ENCODE data around the gene AHNAK2.

The AHNAK2 gene

DNA sequence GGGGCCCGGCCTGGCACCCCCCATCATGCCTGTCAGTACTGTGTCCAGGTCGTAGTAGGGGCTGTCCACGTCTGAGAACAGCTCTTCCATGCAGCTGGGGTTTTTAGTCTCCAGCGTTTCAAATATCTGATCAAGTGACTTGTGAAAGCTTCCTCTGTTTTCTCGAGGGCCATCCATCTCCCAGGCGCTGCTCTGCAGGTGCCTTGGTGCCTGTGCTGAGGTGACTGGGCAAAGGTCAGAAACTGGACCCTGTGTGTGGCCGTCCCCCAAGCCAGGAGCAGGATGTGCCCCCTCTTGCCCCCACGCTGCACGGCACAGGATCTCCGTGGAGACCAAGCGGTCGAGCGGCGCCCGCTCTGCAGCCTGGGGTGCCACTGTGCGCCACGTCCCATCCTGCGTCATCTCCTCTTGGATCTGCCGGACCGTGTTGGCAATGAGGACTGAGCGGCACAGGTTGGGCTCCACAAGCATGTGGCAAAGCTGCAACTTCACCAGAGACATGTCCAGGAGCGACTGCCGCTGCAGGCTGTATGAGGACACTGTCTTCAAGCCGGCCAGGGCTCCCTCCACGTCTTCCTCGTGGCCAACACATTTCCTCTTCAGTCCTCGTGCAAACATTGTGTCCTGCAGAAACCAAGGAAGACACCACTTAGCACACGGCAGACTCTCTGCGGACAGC lies 33.3 kb upstream of the AHNAK2 start:
- DNase-seq: no peak

DNA sequence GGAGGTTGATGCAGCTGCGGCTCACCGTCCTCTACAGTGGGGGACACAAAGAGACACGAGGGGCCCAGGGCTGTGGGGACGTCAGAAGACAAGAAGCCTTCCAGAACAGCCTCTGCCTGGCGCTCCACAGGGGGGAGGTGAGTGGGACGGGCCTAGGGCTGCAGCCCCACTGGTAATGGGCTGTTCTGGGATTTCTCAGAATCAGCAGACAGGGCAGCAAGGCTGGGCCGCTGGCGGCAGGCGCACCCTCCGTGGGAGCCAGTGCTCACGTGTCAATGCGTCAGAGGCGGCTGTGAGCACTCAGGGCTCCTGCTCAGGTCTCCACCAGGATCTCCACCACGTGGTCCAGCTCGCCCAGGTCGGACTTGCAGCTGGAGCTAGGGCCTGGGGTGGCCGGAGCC lies 32.7 kb upstream of the AHNAK2 start:
- no peak for DNase-seq

DNA sequence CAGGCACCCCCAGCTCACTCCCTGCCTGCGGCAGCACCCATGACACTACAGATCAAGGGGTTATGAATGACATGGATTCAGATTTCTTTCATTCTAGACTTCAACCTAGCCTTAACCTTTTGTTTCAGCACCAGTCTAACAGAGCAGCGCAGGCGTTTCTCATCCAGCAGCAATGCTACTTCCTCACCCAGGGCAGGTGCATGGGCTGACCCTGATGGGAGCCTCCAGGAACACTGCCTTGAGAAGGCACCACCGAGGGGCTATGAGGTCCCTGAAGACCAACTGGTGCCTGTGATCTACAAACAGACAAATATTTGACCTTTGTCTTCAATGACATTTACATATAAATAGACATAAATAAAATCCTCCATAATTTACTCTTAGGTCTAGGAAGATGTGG lies 31.9 kb upstream of the AHNAK2 start:
- no peak for DNase-seq

DNA sequence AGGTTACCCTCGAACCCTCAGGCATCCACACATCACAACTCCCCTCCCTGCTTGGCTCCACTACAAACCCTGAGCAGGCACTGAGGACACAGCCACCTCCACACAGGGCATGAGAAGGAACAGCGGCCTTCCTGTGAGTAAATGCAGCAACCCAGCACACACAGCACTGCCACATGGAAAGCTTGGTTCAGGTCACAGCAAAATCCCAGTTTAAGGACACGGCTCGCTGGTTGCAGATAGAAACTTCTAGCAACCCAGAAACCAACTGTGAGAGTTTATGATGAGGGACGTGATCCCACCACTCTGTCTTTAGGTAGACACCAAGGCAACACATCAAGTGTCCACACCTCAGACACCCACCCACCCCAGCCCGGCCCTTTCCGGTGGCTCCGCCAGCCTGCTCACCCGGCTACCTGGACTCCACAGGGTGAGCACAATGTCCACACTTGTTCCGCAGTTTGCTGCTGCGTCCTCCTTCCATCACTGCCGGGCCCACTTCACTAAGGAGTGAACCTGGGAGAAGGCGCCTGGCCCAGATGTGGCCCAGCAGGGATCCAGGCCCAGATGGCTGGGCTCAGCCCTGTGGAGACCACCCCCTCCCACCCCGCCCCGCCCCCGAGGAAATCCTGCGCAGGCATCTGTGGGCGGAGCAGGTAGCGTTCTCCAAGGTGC lies 29.6 kb upstream of the AHNAK2 start:
- no peak for DNase-seq

DNA sequence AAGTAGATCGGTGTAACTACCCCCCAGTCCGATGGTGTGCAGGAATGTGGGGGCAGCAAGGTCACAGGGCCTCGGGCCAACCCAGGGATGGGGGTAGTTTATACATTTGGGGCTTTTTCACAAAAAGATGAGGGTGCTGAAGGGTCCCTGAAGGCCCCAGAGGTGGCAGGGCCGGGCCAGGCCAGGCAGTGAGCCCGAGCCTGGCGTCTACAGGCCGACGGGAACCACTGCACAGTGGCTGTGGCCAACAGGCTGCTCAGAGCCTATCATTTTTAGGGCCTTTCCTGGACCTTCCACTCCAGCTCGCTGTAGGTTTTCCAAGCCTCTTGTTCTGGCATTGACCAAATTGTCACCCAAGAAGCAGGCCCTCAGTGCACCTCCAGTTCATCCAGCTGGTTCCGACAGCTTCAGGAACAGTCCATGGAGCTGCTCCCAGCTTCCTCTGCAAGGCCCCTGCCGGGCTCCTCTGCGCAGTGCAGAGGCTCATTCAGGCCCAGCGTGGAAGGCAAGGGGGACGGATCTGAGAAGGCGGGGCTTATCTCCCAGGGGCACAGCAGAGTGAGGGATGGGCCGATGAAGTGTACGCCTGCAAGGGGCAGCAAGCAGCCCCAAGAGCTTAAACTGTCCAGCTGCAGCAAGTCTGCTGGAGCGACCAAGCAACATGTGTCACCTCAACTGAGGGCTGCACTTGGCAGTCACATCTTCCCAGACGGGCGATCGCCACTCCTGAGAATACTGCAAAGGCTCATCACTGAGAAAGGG lies 28.8 kb upstream of the AHNAK2 start:
- DNase-seq: no peak

DNA sequence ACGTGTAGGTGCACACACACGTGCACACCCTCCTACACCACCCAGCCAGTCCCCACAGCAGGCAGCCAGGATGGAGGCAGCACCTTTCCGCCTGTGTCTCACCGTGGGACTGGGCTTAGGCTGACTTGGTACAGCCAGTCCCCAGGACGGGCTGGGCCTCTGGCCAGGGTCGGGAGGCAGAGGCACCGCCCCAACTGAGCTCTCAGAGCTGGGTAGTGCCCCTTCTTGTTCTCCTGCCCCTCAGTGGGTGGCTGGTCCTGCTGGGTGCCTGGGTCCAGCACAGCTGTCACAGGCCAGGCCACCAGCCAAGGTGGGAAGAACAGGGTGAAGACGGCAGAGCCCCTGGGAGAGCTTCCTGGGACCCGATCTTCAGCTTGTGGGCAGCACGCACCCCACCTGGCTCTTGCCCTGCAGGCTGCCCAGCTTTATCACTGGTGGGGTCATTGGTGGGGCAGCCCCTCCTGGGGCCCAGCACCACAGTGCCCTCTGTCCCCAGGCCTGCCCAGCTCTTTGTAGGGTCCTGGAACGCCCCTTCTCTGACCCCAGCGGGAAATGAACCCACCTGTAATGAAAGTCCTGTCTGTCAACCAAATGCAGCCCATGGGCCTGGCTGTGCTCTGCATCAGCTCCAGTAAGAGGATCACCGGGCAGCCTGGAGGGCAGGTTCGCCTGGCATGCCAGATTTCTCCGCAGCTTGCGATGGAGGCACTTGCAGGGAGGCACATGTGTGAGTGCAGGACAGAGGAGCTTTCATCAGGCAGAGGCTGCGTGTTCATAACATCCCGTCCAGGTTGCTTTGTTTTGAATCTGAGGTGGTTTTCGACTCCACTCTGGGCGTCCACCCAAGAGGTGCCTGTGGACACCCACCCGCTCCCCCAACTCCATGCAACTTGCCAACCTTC lies 28.0 kb upstream of the AHNAK2 start:
- DNase-seq: no peak

DNA sequence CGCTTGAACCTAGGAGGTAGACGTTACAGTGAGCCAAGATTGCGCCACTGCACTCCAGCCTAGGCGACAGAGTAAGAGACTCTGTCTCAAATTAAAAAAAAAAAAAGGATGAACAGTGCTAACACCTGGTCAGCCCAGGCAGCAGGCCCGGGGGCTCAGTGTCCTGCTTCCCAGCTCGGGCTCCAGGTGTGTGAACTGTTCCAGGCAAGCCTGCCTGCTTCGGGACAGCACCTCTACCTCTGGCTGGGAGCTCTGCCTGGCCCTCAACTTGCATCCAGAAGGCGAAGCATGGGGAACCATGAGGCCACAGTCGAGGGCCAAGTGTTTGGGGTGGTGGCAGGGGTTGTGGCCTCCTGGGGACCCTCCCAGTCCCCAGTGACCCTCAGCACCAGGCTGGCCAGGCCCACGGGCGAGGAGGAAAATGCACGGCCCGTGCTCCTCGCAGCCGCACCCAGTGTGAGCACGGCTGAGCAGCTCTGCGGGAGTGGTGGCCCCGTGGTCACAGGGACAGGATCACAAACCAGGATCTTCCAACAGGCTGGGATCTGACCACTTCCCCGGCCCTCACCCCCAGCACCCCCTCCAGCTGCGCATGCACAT lies 27.3 kb upstream of the AHNAK2 start:
- no peak for DNase-seq

DNA sequence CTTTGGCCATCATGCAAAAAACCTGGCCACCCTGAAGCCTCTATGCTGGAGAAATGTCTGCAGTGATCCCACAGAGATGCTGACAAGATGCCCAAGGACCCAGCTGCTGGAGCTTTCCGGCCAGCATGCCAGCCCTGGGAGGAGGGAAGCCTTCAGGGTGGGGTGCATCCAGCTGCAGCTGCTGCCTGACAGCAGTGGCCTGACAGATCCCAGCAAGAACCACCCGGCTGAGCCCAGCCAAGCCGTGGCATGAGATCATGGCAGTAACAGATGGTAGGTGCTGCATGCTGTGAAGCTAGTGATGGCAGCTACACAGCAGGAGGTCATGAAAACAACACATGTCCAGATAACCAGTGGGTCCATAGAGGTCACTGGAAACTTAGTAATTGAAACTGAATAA lies 21.2 kb upstream of the AHNAK2 start:
- no peak for DNase-seq

DNA sequence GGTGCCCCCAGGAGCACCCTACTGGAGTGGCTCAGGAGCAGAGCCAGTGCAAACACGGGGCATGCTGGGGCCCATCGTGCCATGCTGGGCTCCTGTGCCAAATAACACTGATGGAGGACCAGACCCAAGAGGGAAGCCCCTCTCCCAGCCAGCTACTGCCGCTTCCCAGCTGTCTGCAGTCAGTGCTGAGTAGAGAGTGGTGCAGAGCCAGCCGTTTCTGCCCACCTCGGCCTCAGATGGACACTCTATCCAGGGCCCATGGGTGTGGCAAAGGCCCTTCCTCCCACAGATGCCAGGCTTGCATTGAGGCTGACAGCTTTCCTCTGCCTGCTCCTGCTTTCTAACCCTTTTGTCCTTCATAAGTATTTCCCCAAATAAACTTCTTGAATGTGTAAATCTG lies 20.6 kb upstream of the AHNAK2 start:
- DNase-seq: no peak

DNA sequence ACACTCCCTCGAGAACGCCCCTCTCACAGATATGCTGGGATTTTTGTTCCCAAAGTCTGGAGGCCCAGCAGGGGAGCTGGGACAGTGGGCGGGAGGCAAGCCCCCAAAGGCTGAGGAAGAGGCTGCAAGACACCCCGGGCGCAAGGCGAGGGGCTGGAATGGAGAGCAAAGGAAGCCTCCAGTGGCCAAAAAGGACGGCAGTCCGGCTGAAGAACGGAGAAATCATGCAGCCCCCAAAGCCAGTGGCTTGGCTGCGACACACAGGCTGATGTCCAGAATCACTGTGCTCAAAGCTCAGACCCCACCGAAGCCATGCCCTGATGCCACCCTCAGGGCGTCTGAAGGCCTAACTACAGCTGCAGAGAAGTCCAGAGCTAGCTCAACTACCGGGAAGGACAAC lies 18.3 kb upstream of the AHNAK2 start:
- DNase-seq: no peak

DNA sequence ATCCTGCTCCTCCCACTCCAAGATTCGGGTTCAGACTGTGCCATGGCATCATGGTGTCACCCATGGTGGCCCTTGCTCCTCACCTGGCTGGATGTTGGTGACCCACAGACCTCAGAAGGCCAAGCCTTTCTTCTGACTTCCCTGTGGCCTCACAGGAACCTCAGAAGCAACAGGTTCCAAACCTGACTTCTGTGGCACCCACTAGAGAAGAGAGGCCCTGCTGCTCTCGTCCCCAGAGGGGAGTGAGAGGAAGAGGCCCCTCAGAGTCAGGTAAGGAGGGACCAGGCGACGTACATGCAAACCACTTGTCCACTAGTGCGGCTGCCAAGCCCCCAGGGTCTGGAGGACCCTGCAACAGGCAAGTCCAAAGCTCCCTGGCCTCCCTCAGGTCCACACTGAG lies 17.9 kb upstream of the AHNAK2 start:
- DNase-seq: no peak

DNA sequence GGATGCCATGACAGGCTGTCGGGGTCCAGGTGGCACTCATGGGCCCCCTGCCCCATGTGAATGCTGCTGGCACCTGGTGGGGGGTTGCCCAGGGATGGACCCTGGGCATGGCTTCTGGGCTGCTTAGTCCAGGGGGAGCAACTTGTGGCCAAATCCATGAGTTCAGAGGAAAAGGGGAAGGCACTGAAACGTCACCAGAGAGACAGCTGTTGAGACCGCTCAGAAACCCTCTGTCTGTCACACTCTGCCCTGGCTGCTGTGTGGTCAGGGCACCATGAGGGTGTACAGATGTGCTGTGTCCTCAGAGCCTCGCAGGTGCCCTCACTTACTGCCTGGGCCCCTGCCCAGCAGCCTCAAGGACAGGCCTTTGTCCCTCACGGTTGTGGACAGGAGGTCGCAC lies 16.8 kb upstream of the AHNAK2 start:
- DNase-seq: no peak

DNA sequence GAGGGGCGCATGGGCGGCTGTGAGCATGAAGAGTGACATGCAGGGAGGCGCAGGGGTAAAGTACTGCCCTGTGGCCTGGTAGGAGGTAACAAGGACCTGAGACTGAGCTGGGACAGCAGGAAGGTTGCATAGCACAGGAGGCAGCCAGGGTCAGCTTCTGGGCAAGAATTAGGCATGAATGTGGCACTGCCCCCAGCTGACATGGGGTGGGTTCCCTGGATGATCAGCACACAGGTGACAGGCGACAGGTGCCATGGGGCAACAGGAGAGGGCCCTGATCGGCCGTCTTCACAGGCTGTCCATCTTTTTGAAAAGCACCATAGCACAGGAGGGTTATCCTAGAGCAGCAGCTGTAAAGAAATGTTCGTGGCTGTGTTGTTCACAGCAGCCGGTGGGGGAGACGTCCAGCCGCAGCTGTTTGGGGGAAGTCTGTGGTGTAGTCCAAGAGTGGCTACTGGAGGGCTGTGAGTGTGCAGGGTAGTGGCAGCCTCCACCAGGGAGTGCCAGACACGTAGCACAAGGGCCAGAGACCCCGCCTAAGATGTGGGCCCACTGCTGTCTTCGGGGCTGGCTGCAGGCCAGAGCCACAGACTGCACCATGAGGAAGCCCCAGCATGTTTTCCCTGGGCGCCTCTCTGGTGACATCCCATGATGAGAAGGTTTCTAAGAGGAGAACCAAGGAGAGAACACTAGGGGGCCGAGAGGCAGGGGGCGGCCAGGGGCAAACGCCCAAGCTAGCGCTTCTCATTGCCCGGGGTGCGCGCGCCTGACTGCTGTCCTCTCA lies 15.8 kb upstream of the AHNAK2 start:
- no peak for DNase-seq

DNA sequence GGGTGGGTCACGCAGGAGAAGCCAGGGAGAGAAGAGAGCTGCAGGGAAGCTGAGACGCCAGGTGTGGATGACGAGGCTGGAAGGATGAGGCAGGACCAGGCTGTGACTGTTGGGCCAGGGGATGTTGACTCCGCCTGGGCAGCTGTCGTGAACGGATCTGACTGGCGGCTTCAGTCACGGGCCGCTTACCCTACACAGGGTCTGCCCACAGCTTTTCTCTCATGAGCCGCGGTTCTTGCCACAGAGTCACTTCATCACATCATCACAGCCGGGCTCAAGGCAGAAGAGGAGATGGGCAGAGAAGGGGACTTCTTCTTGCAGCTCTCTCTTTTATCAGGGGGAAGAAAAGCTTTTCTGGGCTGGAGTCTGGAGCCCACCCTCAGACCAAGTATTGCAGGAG lies 15.1 kb upstream of the AHNAK2 start:
- DNase-seq: no peak

DNA sequence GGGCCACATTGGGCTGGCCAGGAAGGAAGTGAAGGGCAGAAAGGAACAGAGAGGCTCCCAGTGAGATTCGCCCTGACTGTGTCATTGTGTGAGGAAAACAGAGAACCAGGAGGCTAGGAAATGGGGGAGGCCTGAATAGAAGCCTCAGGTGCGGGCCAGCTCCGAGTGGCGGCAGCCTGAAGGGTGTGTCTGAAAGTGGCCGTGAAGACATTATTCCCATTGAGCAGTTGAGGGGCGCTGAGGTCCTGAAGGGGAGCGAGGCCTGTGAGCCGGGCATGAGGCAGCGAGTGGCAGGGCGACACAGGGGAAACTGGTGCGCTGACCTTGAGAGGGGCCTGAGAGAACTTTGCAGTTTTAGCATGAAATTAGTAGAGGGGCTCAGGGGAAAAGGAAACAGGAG lies 14.3 kb upstream of the AHNAK2 start:
- no peak for DNase-seq

DNA sequence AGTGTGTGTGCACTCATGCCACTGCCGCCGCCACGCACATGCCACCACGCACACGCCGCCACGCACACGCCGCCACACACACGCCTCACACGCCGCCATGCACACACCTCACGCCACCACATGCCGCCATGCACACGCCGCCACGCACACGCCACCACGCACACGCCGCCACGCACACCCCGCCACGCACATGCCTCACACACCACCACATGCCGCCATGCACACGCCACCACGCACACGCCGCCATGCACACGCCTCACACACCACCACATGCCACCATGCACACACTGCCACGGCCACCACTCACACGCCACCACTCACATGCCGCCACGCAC lies 13.7 kb upstream of the AHNAK2 start:
- DNase-seq: no peak

DNA sequence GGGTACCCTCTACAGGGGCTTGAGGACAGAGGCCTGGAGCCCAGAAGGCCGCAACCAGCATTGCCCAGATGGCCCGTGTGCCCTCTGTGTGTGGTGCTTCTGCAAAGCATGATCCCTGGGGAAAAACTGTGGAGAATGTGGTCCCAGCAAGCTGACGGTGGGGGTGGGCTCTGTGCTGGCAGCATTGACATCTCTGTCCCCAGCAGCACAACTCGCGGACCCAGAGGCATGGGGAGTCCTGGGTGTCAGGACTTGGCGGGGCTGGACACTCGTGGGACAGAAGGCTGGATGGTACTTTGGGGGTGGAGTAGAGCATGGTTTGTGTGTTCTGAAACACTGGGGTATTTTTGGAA lies 11.8 kb upstream of the AHNAK2 start:
- DNase-seq: no peak

DNA sequence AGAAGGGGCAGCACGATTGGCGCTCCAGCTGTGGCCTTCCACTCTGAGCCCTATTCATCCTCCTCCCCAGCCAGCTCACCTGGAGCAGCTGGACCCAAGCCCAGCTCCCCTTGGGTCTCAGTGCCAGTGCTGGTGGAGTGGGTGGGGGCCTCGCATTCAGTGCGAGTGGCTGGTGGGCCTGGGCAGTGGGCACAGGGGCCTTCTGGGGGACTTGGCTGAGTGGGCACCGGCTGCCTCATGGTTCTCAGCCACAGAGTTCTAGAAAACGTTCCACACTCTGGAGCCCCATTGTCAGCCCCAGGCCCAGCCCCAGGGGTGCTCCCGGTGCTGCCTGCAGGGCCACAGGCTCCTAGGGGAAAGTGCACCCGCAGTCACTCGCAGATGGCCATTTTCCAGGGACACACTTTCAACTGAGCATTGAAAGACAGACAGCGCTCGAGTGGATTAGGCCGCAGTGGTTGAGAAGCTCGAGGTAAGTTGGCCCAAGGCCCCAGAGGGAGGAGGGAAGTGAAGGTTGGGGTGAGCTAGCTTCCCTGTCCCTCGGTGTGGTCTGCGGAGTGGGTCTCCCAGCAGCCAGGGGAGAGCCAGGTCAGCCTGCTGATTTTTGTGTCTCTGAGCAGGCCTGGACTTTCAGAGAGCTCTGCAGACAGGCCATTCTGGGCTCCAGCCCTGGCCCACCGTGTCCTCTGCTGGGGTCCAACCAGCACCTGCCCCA lies 11.2 kb upstream of the AHNAK2 start:
- DNase-seq: no peak

DNA sequence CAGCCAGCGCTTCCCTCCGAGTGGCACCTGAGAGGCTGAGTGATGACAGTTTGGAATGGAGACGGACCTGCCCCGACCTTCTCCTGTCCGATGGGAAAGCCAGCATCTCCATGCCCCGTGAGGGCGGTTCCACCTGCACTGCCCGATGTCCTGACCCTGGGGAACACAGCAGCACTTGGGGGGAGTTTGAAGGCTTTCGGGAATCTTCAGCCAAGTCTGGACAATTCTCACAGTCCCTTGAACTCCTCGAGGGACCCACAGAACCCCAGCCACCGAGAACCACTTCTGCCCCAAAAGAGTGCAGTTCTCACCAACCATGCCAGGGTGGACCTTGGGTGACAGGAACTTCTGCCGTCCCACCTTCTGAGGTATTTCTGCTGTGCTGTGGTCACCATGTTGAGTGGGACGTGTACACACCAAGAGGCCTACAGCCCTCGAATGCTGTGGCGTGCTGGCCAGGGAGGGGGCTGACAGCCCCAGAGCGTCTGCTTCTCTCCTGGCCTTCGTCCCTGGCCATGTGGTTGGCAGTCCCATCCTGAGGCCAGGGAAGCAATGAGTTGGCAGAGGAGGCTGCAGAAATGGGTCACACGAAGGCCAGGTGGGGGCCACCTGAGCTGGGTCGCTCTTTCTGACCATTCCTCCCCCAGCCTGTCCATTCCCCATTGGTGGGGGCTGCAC lies 8.5 kb upstream of the AHNAK2 start:
- no peak for DNase-seq

DNA sequence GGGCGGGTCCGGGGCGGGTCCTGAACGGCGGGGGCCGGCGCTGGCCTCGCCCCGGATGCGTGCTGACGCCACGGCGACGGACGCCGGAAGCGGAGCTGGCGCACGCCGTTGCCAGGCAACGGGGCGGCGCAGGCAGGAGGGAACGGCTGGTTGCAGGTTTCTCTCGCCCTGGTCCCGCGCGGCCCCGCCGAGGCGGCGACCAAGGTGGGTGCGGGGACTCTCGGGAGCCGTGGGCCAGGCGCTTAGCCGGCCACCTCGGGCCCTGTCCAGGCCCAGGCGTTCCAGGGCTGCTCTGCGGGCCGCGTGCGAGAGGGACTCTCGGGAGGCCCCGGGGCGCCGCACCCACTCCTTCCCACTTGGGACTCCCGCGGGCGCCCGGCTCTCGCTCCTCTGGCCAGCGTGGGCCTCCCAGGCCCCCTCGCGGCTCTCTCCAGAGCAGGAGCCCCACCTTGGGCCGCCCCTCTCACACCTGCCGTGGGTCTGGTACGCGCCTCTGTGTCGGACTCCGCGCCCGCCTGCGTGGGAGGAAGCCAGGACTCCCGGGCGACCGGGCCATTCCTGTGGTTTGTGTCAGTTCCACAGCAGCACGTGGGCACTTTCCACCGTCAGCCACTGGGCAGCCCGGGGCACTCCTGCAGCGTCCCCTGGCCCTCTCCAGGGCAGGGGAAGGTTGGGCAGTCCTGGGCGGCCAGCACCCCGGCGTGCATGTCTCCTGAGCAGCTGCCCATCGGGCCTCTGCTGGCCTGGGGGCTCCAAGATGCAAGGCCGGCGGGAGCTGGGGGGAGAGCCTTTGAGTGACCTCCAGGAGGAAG lies 7.7 kb upstream of the AHNAK2 start, which contains the start of gene CLBA1:
CLBA1 (plus strand) TSS at position 114 of the 812 bp plus-strand sequence; CDS start at position 758, 644 bp downstream.
- DNase-seq: peak; percentile 5
